Activated CD4-positive, alpha-beta T cell treated with anti-CD3 and anti-CD28 coated beads, Interleukin-2, amount 50 U/mL, for 1 hour (primary cell): ENCODE data around the gene C19orf18.

ENCODE experiments used
- DNase-seq: peaks from one replicate; pipeline ENCODE4 v3.0.0-alpha.2; 2020

Gene C19orf18

GRCh38 chr19:57947088-57947418 is 27.3 kb downstream of the C19orf18 start:
- DNase-seq = no peak

- DNase-seq = no peak
Observed at GRCh38 chr19:57946316-57946715, 28.0 kb downstream of the C19orf18 start.

DNA sequence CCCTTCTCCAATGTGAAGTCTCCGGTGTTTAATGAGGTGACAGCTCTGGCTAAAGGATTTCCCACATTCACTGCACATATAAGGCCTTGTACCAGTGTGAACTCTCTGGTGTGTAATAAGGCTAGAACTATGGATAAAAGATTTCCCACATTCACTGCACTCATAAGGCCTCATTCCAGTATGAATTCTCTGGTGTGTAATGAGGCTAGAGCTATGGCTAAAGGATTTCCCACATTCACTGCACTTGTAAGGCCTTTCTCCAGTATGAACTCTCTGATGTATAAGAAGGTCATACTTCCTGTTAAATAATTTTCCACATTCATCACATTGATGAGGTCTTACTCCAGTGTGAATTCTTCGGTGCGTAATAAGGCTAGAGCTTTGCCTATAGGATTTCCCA is 32.7 kb downstream of the C19orf18 start:
- DNase-seq = no peak

DNA sequence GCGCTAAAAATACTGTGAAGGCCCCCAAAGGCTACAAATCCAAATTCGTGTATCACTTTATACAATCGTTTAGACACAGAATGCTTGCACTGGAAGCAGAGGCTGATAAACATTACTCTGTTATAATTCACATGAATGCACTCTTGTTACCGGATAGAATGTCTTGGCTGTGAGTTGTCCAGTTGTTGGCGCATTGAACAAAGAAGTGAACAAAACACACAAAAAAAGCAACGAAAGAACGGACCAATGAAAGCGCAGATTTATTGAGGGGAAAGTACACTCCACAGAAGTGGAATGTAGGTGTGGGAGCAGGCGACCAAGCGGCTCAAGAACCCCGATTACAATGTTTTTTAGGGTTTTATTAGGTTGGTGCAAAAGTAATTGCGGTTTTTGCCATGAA is 38.6 kb downstream of the C19orf18 start:
- DNase-seq = no peak

DNA sequence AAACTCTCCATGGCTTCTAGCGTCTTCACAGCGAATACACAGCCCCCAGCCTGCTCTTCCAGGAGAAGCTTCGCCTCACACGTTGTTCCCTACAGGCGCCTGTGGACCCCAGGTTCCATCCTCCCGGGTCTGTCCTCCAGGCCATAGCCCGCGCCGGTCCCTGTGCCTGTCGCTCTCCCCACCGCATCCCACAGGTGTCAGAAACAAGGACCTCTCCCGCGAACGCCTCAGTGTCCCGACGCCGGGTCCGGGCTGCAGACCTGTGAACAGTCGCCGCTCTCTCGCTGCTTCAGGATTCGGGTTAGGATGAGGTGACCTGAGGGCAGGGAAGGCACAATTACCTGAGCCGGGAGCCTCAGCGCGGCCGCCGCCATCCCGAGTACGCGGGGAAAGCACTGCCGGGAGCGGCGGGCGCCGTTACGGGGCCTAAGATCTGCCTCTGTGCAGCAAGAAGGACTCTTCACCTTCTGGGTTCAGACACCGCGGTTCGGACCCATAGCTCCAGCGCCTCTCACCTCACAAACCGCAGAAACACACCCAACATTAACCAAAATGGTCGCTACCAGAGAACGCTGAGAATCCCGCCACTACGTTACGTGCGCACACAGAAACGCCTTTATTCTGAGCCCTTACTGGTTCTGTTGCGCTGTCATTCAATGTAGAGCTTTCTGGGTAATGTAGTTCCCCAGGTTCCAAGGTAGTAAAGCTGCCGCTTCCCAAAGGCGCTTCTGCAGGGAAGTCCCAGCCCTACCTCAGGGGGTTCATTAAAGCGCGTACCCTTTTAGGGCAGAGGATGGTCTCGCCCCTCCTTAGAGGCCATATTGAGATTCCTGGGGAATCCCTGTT is 39.3 kb downstream of the C19orf18 start, which contains the start of gene ZNF418:
Gene ZNF418 (minus strand): TSS at position 583 of the 846 bp plus-strand sequence. CDS start 1,580 bp downstream, outside the sequence.
- DNase-seq = peak; percentile 31

DNA sequence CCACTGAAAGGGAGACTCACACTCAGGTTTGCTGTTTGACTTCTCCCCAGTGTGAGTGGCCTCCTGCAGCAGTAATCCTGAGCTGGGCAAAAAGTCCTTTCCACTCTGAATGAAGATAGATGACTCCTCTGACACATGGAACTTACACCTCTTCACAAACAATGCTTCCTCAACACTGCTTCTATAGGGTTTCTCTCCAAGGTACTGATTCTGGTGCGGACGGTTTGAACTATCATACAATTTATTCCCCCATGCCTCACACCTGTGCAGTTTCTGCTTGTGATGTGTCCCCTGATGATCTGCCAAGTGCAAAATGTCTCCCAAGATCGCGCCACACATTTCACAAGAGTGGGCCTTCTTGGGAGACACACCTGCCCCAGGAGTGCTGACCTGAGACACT is 46.7 kb downstream of the C19orf18 start:
- DNase-seq = no peak

- DNase-seq = peak; percentile 83
Observed at GRCh38 chr19:57916168-57916995, 58.0 kb downstream of the C19orf18 start, which contains the start of gene ZNF417. TSS of gene ZNF417 (minus strand) at chr19:57916592. CDS start at chr19:57916411, 181 bp downstream.

DNA sequence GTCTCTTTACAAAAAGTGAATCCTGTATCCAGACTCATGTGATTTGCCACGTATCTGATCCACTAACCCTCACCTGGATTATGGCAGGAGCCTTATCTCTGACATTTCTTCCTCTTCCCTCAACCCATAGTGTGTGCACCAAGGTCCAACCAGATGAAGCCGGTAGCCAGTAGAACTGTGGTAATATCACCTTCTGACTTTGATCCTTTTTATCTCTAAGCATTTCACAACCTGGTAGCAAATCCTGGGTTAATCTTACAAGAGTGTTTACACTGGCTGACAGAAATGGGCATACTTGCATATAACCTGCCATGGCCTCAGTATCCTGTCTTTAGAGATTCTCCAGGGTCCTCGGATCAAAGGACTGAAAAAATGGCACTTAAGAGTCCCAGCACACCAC is 59.8 kb downstream of the C19orf18 start:
- DNase-seq = no peak
